Pulmonary artery endothelial cell (primary cell): ENCODE data around the gene CDC42EP5. TPM values are rescaled to one million over a fixed set of nuclear protein-coding genes. Genes with fewer than 3 reads are reported as not detected.
"Not testable (repeated sequence)": the region's sequence is repeated elsewhere in the genome, so short reads cannot be mapped to it uniquely, and the experiment has no call there.

Experiments used
- DNase-seq: peaks from one replicate; pipeline ENCODE4 v3.0.0-alpha.2; 2011; ENCODE audit warnings: low read depth, low spot score
- total RNA-seq: library from RNA; depleted of rRNA; stranded (reverse); fragments of >200 nt; gene quantifications from 2 replicates; pipeline ENCODE4 v1.2.3, GENCODE V29; 2014

The CDC42EP5 gene
- total RNA-seq, 1 donor from 2014 or later: 35.7 TPM

GRCh38 chr19:54448774-54449700 lies 24.1 kb downstream of the CDC42EP5 start, which contains the start of gene LENG8:
TSS of gene LENG8 (plus strand) at chr19:54449199. CDS start at chr19:54451345, 2,146 bp downstream.
- peak; percentile 92 for DNase-seq

- DNase-seq: no peak
These were observed 24.9 kb downstream of the CDC42EP5 start for GRCh38 chr19:54448040-54448773.

DNA sequence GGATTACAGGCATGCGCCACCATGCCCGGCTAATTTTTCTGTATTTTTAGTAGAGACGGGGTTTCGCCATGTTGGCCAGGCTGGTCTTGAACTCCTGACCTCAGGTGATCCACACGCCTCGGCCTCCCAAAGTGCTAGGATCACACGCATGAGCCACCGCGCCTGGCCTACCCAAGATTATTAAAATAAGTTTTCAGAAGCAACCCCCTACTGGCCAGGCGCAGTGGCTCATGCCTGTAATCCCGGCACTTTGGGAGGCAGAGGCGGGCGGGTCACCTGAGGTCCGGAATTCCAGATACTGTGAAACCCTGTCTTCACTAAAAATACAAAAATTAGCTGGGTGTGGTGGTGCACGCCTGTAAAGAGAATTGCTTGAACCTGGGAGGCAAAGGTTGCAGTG lies 26.7 kb downstream of the CDC42EP5 start:
- DNase-seq: not testable (repeated sequence)

DNA sequence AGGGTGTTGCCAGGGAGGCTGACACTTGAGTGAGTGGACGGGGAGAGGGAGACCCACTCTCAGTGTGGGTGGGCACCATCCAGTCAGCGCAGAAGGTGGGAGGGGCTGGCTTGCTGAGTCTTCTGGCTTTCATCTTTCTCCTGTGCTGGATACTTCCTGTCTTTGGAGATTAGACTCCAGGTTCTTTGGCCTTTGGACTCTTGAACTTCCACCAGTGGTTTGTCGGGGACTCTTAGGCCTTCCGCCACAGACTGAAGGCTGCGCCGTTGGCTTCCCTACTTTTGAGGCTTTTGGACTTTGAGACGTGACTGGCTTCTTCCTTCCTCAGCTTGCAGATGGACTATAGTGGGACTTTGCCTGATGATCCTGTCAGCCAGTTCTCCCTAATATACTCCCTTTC lies 28.4 kb downstream of the CDC42EP5 start:
- DNase-seq: no peak

GRCh38 chr19:54440641-54441040 lies 32.5 kb downstream of the CDC42EP5 start:
- no peak for DNase-seq

- DNase-seq: no peak
These were observed 33.8 kb downstream of the CDC42EP5 start for GRCh38 chr19:54439174-54439851.

DNA sequence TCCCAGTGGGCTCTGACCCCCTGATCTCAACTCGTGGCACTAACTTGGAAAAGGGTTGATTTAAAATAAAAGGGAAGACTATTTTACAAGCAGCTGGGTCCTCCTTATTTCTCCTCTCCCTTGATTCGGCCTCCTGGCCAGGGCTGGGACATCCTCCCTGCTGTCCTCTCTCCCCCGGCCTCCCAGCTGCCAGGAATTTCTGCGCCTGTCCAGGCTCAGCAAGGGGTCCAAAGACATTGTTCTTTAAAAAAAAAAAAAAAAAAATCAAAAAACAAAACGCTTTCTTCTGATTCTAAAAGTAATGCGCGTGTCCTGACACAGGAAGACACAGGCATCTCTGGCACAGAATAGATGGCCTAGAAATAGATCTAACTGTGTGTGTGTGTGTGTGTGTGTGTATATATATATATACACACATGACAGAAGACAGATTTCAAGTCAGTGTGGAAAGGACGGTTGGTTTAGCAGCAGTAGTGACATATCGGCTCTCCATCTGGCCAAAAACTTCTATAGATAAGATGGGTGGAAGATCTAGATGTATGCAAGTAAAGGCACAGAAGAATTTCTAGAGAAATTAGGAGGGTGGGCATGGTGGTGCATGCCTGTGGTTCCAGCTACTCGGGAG lies 36.4 kb downstream of the CDC42EP5 start:
- no peak for DNase-seq

- no peak for DNase-seq
These were observed 37.0 kb downstream of the CDC42EP5 start for GRCh38 chr19:54436031-54436523.

GRCh38 chr19:54435551-54436016 lies 37.5 kb downstream of the CDC42EP5 start:
- DNase-seq: no peak

DNA sequence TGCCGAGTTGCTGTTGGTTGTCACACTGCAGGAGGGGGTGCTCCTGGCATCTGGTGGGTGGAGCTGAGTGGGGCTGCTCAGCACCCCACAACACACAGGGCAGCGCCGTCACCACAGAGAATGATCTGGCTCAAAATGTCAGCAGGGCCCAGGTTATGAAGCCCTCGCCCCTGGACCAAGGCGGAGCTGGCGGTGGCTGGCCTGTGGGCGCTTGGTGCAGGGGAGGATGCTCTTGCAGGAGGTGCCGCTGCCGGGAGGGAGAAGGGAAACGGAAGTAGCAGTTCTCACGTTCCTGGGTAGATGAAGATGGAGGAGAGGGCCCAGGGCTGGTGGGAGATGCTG lies 38.3 kb downstream of the CDC42EP5 start:
- DNase-seq: no peak

DNA sequence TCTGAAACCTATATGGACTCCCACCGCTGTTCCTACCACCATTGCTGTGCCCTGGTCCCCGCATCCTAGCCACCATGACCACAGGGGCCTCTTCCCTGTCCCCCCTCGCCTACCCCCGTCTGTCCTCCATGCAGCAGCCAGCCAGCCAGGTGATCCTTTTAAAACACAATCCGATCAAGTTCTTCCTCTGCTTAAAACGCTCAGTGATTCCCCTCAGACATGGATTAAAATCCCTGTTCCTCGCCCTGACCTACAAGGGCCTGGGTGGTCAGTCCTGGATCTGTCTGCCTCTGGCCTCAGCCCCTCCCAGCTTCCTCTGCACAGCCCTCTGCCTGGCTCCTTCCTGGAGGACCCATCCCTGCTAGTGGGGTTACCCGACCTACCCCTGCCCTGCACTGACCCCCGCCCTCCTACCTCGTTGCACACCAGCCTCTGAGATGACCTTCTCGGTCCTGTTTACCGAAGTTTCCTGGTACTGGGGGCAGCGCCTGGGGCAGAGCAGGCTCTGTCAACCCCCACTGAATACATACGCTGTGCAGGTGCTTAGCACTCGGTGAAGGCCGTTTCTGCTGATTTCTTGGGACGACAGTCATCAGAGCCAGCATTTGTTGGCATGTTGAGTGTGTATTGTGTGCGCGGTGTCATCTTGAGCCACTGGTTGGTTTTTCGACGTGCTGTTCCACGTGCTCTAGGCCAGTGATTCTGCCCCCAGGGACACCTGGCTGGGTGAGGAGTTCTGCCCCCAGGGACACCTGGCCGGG lies 38.8 kb downstream of the CDC42EP5 start:
- no peak for DNase-seq

DNA sequence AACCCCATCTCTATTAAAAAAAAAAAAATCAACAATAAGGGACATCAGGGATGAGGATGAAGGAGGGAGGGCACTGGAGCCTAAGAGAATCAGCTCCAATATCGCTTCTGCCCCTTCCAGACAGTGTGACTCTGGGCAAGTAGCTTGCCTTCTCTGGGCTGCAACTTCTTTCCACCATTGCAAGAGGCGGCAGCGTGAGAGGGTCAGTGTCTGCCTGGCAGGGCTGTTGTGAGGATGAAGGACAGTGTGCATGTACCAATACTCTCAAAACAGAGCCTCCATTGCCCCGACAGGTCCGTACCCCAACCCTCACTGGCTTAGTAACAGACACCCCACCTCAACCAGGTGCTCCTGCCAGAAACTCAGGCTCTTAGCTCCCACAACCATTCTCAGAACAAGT lies 39.4 kb downstream of the CDC42EP5 start:
- no peak for DNase-seq

GRCh38 chr19:54432144-54432738 lies 40.9 kb downstream of the CDC42EP5 start:
- DNase-seq: no peak

- no peak for DNase-seq
These were observed 41.7 kb downstream of the CDC42EP5 start for GRCh38 chr19:54431255-54431838.

- DNase-seq: no peak
These were observed 42.5 kb downstream of the CDC42EP5 start for GRCh38 chr19:54430306-54431254.

DNA sequence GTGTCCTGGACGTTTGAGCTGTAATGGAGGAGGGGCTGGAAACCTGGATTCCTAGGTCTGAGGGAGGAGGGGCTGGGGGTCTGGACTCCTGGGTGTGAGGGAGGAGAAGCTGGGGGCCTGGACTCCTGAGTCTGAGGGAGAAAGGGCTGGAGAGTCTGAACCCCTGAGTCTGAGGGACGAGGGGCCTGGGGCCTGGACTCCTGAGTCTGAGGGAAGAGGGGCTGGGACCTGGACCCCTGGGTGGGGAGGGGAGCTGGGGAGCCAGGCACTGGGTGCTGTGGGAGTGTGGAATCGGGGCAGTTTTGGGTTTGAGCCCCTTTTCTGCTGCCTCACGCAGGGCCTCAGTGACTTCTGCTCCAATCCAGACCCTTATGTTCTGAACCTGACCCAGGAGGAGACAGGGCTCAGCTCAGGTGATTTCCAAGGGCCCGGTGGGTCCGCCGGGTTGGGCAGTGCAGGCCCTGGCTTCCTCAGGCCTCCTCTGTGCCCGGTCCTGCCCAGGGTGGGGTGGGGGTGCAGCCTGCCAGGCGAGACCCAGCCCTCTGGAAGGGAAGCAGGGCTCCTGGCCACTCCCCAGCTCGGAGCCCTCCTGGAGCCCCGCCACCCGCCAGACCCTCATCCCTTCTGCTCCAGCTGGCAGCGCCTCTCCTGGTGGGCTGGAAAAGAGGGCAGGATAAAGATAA lies 43.4 kb downstream of the CDC42EP5 start:
- DNase-seq: no peak

- DNase-seq: no peak
These were observed 44.0 kb downstream of the CDC42EP5 start for GRCh38 chr19:54429176-54429495.
